DMS153 treated with DMSO at 0.1 percent for 48 hours (cell line): ENCODE measurements around the gene GRB7.
"Not testable (repeated sequence)": the region's sequence is repeated elsewhere in the genome, so short reads cannot be mapped to it uniquely, and the experiment has no call there.

Source experiments
- DNase-seq: peaks from one replicate; lab custom pipeline; 2025; ENCODE audit not compliant: unreplicated experiment; lab: John Stamatoyannopoulos, UW

Gene GRB7

DNA sequence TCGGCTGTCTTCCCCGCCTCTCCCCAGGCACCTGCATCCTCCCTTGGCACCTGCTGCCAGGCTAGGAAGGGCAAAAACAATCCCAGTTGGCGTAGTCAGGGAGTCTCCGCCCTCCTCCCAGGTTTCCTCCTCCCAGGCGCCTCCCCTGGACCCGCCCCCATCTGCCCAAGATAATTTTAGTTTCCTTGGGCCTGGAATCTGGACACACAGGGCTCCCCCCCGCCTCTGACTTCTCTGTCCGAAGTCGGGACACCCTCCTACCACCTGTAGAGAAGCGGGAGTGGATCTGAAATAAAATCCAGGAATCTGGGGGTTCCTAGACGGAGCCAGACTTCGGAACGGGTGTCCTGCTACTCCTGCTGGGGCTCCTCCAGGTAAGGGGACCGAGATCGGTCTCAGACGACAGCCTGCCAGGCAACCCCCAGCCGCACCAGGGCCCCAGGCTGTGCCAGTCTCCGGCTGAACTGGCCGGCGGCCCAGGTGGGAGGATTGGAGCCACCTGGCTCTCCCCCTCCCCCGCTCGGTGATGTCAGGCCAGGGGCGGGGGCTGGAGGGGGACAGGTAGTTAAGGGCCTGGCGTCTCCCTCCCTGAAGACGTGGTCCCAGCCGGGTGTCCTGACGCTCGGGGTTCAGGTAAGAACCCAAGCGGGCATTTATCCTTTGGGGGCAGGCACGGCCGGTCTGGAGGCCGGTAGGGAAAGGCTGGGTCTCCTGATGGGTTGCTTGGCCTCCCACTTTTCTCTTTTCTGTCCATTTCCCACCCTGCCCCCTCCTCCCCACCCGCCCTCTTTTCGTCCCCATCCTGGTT lies at the start of gene GRB7:
TSS of gene GRB7 (plus strand) at position 179 of the 808 bp plus-strand sequence. CDS start 4,364 bp downstream, outside the sequence.
- peak; percentile 75 for DNase-seq

GRCh38 chr17:39688475-39688835 lies 49.3 kb upstream of the GRB7 start:
- DNase-seq, result no peak

DNA sequence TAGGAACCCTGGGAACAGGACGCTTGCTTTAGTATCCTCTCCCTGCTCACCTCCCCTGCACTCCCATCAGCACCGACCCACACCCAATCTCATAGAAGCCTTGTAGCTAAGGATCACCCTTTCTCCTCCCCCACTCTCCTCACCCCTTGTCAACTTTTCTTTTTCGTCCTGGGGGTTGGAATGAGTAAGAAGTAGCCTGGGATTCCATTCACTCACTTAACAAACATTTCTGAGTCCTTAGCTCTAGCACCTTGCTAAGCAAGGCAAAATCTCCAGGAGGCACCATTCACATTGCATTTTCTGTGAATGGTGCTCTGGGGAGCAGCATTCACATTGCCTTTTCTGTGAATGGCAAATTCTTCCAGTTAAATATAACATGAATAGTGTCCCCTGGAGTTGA lies 48.8 kb upstream of the GRB7 start:
- DNase-seq, result no peak

- DNase-seq, result no peak
Measured at GRCh38 chr17:39694593-39694992, 43.1 kb upstream of the GRB7 start.

DNA sequence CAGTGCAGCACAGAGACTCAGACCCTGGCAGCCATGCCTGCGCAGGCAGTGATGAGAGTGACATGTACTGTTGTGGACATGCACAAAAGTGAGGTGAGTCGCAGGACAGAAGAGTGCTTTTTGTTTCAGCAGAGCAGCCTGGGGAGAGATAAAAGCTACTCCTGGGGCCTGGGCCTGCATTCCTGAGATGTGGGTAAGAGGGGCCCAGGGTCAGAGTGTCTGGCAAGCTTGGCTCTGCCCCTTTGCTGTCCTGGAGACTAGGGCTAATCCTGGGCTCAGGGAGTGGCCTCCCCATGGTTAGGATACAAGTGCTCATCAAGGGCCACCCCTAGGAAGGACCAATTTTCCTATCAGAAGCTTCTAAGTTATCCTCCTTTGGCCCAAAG lies 42.7 kb upstream of the GRB7 start:
- DNase-seq, result no peak

DNA sequence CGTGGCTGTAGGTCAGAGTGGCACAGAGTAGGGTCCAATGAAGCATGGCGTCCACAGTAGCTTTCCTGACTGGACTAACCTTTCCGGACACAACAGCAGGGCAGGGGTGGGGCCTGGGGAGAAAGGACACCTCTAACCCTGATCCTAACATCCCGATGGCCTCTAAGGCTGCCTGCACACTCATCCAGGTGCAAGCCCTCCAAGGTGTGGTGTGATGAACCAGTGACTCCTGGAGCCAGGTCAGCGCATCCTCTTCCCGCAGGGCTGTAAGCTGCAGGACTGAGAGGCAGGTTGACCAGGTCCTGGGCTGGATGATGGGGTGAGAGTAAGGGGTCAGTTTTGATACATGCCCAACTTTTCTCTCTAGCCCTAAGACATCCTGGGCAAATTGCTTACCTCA lies 41.0 kb upstream of the GRB7 start:
- DNase-seq, result no peak

DNA sequence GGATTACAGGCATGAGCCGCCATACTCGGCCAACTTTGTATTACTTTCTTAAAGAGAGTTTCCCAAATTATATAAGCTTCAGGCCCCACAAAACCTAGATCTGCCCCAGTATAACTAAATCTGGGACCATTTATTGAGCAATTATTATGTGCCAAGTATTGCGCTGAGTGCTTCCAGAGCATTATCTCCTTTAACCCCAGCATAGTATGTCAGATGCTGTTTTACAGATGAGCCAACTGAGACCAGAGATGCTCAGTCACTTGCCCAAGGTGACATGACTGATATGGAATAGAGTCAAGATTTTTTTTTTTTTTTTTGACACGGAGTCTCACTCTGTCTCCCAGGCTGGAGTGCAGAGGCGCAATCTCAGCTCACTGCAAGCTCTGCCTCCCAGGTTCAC lies 39.8 kb upstream of the GRB7 start:
- no peak for DNase-seq

DNA sequence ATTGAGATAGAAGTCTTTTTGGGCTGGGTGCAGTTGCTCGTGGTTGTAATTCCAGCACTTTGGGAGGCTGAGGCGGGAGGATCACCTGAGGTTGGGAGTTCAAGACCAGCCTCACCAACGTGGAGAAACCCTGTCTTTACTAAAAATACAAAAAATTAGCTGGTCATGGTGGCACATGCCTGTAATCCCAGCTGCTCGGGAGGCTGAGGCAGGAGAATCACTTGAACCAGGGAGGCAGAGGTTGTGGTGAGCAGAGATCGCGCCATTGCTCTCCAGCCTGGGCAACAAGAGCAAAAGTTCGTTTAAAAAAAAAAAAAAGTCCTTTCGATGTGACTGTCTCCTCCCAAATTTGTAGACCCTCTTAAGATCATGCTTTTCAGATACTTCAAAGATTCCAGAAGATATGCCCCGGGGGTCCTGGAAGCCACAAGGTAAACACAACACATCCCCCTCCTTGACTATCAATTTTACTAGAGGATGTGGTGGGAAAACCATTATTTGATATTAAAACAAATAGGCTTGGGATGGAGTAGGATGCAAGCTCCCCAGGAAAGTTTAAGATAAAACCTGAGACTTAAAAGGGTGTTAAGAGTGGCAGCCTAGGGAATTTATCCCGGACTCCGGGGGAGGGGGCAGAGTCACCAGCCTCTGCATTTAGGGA lies 38.5 kb upstream of the GRB7 start:
- DNase-seq, result not testable (repeated sequence)

- no peak for DNase-seq
Measured at GRCh38 chr17:39699818-39700147, 38.0 kb upstream of the GRB7 start, which contains the start of gene ERBB2. ERBB2 (plus strand) TSS chr17:39700064; CDS start chr17:39700239, 175 bp downstream.

GRCh38 chr17:39700148-39700987 lies 37.4 kb upstream of the GRB7 start:
- no peak for DNase-seq

GRCh38 chr17:39701012-39701783 lies 36.5 kb upstream of the GRB7 start:
- DNase-seq, result no peak

GRCh38 chr17:39701784-39702422 lies 35.8 kb upstream of the GRB7 start:
- DNase-seq, result no peak

DNA sequence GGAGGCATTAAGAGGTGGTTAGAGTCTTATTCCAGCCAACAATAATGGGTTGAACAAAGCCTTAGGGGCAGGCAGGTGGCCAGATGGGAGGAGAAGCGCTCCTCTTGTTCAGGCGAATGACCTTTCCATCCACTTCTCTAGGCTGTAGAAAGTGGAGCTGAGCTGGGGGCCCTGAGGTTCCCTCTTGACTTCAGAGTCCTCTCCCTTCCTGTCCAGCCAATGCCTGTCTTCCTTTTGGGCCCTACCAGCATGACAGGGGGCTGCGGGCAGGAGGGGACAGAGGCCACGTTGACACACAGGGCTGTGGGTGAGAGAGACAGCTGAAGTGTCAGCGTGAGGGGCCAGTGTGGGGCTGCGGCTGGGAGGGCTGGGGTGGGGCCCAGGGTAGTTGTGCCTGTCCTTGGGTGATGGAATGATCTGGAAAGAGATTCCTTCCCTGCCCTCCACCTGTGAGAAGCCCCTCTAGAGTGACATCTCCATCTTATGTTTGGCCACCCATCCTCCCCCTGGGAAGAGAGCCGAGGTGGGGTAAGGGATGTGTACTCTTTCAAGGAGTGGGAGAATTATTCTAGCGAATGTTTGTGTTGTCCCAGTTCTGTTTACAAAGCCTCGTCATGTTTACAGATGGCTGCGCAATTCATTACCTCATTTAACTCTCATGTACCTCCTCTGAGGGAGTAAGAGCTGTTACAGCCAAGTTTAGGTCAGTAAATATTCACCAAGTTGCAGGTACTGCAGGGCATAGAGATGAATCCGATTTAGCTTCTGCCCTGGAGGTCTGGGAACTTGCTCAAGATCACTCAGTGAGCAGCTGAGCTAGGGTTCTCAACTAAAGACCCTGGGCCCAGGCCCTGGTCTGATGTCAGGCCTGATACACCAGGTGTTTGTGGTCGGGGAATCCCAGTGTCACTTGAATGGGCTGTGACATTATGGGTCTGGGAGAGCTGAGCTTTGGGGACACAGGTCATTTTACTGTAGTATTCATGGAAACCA lies 34.5 kb upstream of the GRB7 start:
- DNase-seq, result no peak

DNA sequence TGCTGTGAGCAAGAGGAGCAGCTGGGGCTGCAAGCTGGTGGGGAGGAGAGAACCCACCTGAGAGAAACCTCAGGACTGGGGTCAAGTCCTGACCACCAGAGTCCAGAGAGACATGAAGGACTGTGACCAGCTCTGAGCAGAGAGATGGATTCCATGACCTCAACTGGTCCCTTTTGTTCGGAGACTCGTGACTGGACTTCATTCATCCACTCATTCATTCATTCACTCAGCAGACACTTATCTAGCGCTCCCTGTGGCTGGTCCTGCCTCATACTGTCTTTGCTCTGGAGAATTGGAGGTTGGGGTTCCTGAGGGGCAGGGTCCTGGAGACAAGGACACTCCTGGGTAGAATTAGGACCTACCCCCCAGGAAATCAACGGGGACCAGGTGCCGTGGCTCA lies 33.8 kb upstream of the GRB7 start:
- no peak for DNase-seq

DNA sequence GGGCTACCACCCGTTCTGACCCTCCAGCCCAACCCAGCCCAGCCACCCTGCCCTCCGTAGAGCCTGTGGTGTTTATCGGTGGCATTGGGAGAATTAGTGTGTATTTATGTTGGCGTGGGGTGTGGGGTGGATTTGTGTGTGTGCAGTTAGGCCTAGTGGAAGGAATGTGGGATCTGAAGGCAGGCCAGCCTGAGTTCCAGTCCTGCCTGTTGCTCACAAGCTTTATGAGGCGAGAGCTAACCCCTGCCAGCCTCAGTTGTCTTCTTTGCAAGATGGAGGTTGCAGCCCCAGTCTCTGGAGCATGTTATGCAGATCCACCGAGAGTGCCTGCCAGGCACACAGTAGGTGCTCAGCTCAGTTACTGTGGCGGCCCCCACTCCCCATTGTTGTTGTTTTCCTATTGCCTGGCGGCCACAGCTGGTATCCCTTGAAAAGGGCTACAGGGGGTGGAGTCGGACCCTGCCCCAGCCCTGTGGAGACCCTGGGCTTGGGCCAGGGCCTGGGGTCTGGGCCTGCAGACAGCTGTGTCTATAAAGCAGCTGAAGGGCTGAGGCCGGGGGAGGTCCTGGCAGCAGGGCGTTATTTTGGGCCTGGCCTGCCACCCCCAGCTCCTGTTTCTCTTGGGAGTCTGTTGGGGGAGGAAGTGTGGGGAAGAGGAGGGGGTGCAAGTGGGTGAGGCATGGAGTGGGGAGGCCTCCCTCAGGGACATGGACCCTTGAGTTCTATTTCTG lies 32.8 kb upstream of the GRB7 start:
- no peak for DNase-seq

- DNase-seq, result no peak
Measured at GRCh38 chr17:39705786-39706348, 31.9 kb upstream of the GRB7 start.

DNA sequence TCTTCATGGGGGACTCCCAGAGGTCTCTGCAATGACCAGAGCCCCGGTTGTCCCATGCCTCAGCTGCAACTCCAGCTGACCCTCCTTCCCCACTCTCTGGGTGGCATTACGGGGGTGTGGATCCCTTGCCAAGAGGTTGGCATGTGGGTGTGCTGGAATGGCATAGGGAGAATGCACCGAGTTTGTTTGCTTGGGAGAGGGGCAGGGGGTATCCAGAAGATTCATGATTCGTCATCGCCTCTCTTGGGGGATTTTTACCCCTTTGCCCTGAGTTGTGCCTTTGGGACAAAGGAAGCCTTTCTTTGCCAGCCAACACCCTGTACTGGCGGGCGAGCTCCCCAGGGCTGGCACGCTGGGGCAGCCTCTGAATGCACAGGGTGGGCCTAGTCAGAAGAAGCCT lies 31.4 kb upstream of the GRB7 start:
- no peak for DNase-seq

DNA sequence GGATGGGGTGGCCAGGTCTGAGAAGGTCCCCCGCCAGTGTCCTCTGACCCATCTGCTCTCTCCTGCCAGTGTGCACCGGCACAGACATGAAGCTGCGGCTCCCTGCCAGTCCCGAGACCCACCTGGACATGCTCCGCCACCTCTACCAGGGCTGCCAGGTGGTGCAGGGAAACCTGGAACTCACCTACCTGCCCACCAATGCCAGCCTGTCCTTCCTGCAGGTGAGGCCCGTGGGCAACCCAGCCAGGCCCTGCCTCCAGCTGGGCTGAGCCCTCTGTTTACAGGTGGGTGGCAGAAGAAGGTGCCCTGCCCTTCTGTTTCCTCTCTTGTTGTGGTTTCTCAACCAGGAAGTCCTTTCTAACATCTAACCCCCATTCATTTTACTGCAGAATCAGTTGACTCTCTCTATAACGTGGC lies 30.8 kb upstream of the GRB7 start:
- no peak for DNase-seq
